ENCODE data around the gene TNRC18. TPM values are rescaled to one million over a fixed set of nuclear protein-coding genes. Genes with fewer than 3 reads are reported as not detected.
"Not testable (repeated sequence)": the region's sequence is repeated elsewhere in the genome, so short reads cannot be mapped to it uniquely, and the experiment has no call there.

The TNRC18 gene
- total and polyA plus RNA-seq, 8 donors = 94.4 to 164 (median 133) TPM

- peak in 1 of 4 donors; percentile 15 for DNase-seq
- H3K4me3 ChIP-seq = peak overlapping the region; percentile 24 to 40
- no peak for TF ChIP-seq CTCF (IDR thresholded peaks at IDR 0.05)
Measured at GRCh38 chr7:5283421-5284303, 140.0 kb downstream of the TNRC18 start.

GRCh38 chr7:5282543-5283316 lies 140.9 kb downstream of the TNRC18 start, which contains the start of gene SLC29A4:
Gene SLC29A4, plus strand, starts transcription at chr7:5282943. Its CDS starts 4,874 bp downstream, at chr7:5287817.
- peak; percentile 75 for ATAC-seq

More at GRCh38 chr7:5283421-5284303, 140.0 kb downstream of the TNRC18 start:
- intact Hi-C loops (cut with DNase I) = no loop called here
- H3K9me3 ChIP-seq = no peaks in the 10 kb centered on the region
- no peak overlapping the region for H3K27ac ChIP-seq
- H3K4me1 ChIP-seq = peaks cover 0 to 10% of the 10 kb centered on the region in 2 donors
- peaks cover 4 to 34% of the 10 kb centered on the region in 2 donors for H3K27me3 ChIP-seq
- no peaks in the 10 kb centered on the region for H3K36me3 ChIP-seq
- peak; percentile 48 for ATAC-seq

GRCh38 chr7:5281598-5282500 lies 141.8 kb downstream of the TNRC18 start:
- H3K27ac ChIP-seq; H3K9me3 ChIP-seq; DNase-seq; H3K36me3 ChIP-seq; H3K4me1 ChIP-seq; H3K4me3 ChIP-seq; intact Hi-C loops (cut with DNase I); ATAC-seq: not testable (repeated sequence)
- peaks cover 4 to 34% of the 10 kb centered on the region in 2 donors for H3K27me3 ChIP-seq

More at GRCh38 chr7:5282543-5283316, 140.9 kb downstream of the TNRC18 start, which contains the start of gene SLC29A4:
- intact Hi-C loops (cut with DNase I) = no loop called here
- Histone ChIP-seq H3K27me3 (peaks cover 4 to 34% of the 10 kb centered on the region in 2 donors), H3K36me3 (no peaks in the 10 kb centered on the region), H3K9me3 (no peaks in the 10 kb centered on the region), H3K4me3 (peak within 1 kb of the TSS; percentile 24 to 40), H3K27ac (no peak within 1 kb of the TSS), H3K4me1 (peaks cover 0 to 10% of the 10 kb centered on the region in 2 donors)
- TF ChIP-seq CTCF (IDR thresholded peaks at IDR 0.05) = no peak
- DNase-seq = peak; percentile 27 to 91 (median 58)

- H3K36me3 ChIP-seq = no peaks in the 10 kb centered on the region
- DNase-seq (no peak), ATAC-seq (no peak)
- no peak overlapping the region for H3K4me3 ChIP-seq
- TF ChIP-seq CTCF (IDR thresholded peaks at IDR 0.05) = no peak
- peaks cover 0 to 10% of the 10 kb centered on the region in 2 donors for H3K4me1 ChIP-seq
- no peaks in the 10 kb centered on the region for H3K9me3 ChIP-seq
- intact Hi-C loops (cut with DNase I) = no loop called here
- H3K27me3 ChIP-seq = peaks cover 4 to 28% of the 10 kb centered on the region in 2 donors
- no peak overlapping the region for H3K27ac ChIP-seq
Measured at GRCh38 chr7:5279734-5280133, 143.9 kb downstream of the TNRC18 start.

GRCh38 chr7:5278766-5279165 lies 144.9 kb downstream of the TNRC18 start:
- intact Hi-C loops (cut with DNase I) = no loop called here
- no peak for TF ChIP-seq CTCF (IDR thresholded peaks at IDR 0.05)
- ATAC-seq = no peak
- H3K27me3 ChIP-seq = peaks cover 4 to 18% of the 10 kb centered on the region in 2 donors
- H3K36me3 ChIP-seq = no peaks in the 10 kb centered on the region
- no peak for DNase-seq
- no peaks in the 10 kb centered on the region for H3K9me3 ChIP-seq
- peaks cover 0 to 7% of the 10 kb centered on the region in 2 donors for H3K4me1 ChIP-seq
- H3K4me3 ChIP-seq = no peak overlapping the region
- no peak overlapping the region for H3K27ac ChIP-seq

Data from left lung (tissue), 10 donors.